Measurements from ENCODE around the gene TTBK2.

GRCh38 chr15:42728972-42729371 lies 191.6 kb downstream of the TTBK2 start:
- TF ChIP-seq CTCF (IDR thresholded peaks at IDR 0.05) (no peak), POLR2A (IDR thresholded peaks at IDR 0.05) (no peak)
